Activated T-cell treated with anti-CD3 and anti-CD28 coated beads, Interleukin-2, amount 50 U/mL, for 24 hours (primary cell): Measurements from ENCODE around the gene KDM4D.
A peak's percentile ranks its signal among the peaks of the same experiment; 100 is the strongest.

Experiments used
- DNase-seq: peaks from one replicate; pipeline ENCODE4 v3.0.0-alpha.2; 2020
- H3K27ac Mint-ChIP-seq: 2 replicates; pipeline ENCODE4 v1.8.0; 2020; ENCODE audit warnings: mild to moderate bottlenecking, mixed read lengths
- H3K27me3 Mint-ChIP-seq: 2 replicates; pipeline ENCODE4 v1.8.0; 2020; ENCODE audit warnings: mixed read lengths
- H3K36me3 Mint-ChIP-seq: 2 replicates; pipeline ENCODE4 v1.8.0; 2020; ENCODE audit warnings: low read depth, mixed read lengths
- H3K4me1 Mint-ChIP-seq: 2 replicates; pipeline ENCODE4 v1.8.0; 2020; ENCODE audit warnings: low read depth, mixed read lengths
- H3K4me3 Mint-ChIP-seq: 2 replicates; pipeline ENCODE4 v1.8.0; 2020; ENCODE audit warnings: mild to moderate bottlenecking, moderate library complexity, mixed read lengths
- H3K9me3 Mint-ChIP-seq: 2 replicates; pipeline ENCODE4 v1.8.0; 2020; ENCODE audit warnings: mixed read lengths

The KDM4D gene

GRCh38 chr11:94938095-94939055 lies 35.1 kb upstream of the KDM4D start:
- Mint-ChIP-seq H3K9me3 (no peaks in the 10 kb centered on the region), H3K4me3 (no peak overlapping the region), H3K4me1 (peaks cover 24% of the 10 kb centered on the region), H3K27ac (no peak overlapping the region), H3K36me3 (no peaks in the 10 kb centered on the region), H3K27me3 (no peaks in the 10 kb centered on the region)
- no peak for DNase-seq

GRCh38 chr11:94939346-94939745 lies 34.2 kb upstream of the KDM4D start:
- Mint-ChIP-seq H3K27ac (no peak overlapping the region), H3K9me3 (no peaks in the 10 kb centered on the region), H3K4me1 (peaks cover 15% of the 10 kb centered on the region), H3K4me3 (no peak overlapping the region), H3K36me3 (no peaks in the 10 kb centered on the region), H3K27me3 (no peaks in the 10 kb centered on the region)
- no peak for DNase-seq

GRCh38 chr11:94941131-94941530 lies 32.4 kb upstream of the KDM4D start:
- no peak for DNase-seq
- Mint-ChIP-seq H3K27me3 (no peaks in the 10 kb centered on the region), H3K9me3 (no peaks in the 10 kb centered on the region), H3K4me1 (no peaks in the 10 kb centered on the region), H3K27ac (no peak overlapping the region), H3K36me3 (no peaks in the 10 kb centered on the region), H3K4me3 (no peak overlapping the region)

- H3K27ac Mint-ChIP-seq = no peak overlapping the region
These were observed 26.7 kb upstream of the KDM4D start for GRCh38 chr11:94946812-94947211.

GRCh38 chr11:94948070-94948617 lies 25.4 kb upstream of the KDM4D start:
- Mint-ChIP-seq H3K36me3 (no peaks in the 10 kb centered on the region), H3K9me3 (no peaks in the 10 kb centered on the region), H3K4me3 (no peak overlapping the region), H3K27ac (no peak overlapping the region), H3K27me3 (peaks cover 6% of the 10 kb centered on the region), H3K4me1 (no peaks in the 10 kb centered on the region)
- DNase-seq = no peak

More at GRCh38 chr11:94946812-94947211, 26.7 kb upstream of the KDM4D start:
- no peaks in the 10 kb centered on the region for H3K4me1 Mint-ChIP-seq
- no peaks in the 10 kb centered on the region for H3K9me3 Mint-ChIP-seq
- H3K27me3 Mint-ChIP-seq = peaks cover 6% of the 10 kb centered on the region
- H3K36me3 Mint-ChIP-seq = no peaks in the 10 kb centered on the region
- DNase-seq = no peak
- no peak overlapping the region for H3K4me3 Mint-ChIP-seq

GRCh38 chr11:94954753-94955152 lies 18.8 kb upstream of the KDM4D start:
- Mint-ChIP-seq H3K27me3 (peaks cover 4% of the 10 kb centered on the region), H3K36me3 (peaks cover 16% of the 10 kb centered on the region), H3K27ac (no peak overlapping the region), H3K9me3 (no peaks in the 10 kb centered on the region), H3K4me3 (no peak overlapping the region), H3K4me1 (peaks cover 4% of the 10 kb centered on the region)
- DNase-seq = no peak

- H3K27ac Mint-ChIP-seq = no peak overlapping the region
- H3K4me1 Mint-ChIP-seq = peaks cover 4% of the 10 kb centered on the region
- DNase-seq = no peak
- H3K4me3 Mint-ChIP-seq = no peak overlapping the region
- H3K9me3 Mint-ChIP-seq = no peaks in the 10 kb centered on the region
- no peaks in the 10 kb centered on the region for H3K27me3 Mint-ChIP-seq
- H3K36me3 Mint-ChIP-seq = peaks cover 33% of the 10 kb centered on the region
These were observed 16.5 kb upstream of the KDM4D start for GRCh38 chr11:94956963-94957362.

GRCh38 chr11:94958121-94958696 lies 15.3 kb upstream of the KDM4D start:
- Mint-ChIP-seq H3K27ac (no peak overlapping the region), H3K27me3 (no peaks in the 10 kb centered on the region), H3K4me3 (no peak overlapping the region), H3K9me3 (no peaks in the 10 kb centered on the region), H3K4me1 (peaks cover 4% of the 10 kb centered on the region), H3K36me3 (peaks cover 43% of the 10 kb centered on the region)
- no peak for DNase-seq

- Mint-ChIP-seq H3K27me3 (no peaks in the 10 kb centered on the region), H3K4me3 (no peak overlapping the region), H3K9me3 (no peaks in the 10 kb centered on the region), H3K4me1 (peaks cover 4% of the 10 kb centered on the region), H3K27ac (no peak overlapping the region), H3K36me3 (peaks cover 52% of the 10 kb centered on the region)
- DNase-seq = no peak
These were observed 14.3 kb upstream of the KDM4D start for GRCh38 chr11:94959179-94959578.

GRCh38 chr11:94960488-94960887 lies 13.0 kb upstream of the KDM4D start:
- Mint-ChIP-seq H3K4me3 (no peak overlapping the region), H3K36me3 (peaks cover 65% of the 10 kb centered on the region), H3K27me3 (no peaks in the 10 kb centered on the region), H3K27ac (no peak overlapping the region), H3K4me1 (no peaks in the 10 kb centered on the region), H3K9me3 (no peaks in the 10 kb centered on the region)
- no peak for DNase-seq

GRCh38 chr11:94961255-94961654 lies 12.3 kb upstream of the KDM4D start:
- Mint-ChIP-seq H3K27me3 (no peaks in the 10 kb centered on the region), H3K4me3 (no peak overlapping the region), H3K27ac (no peak overlapping the region), H3K36me3 (peaks cover 73% of the 10 kb centered on the region), H3K4me1 (no peaks in the 10 kb centered on the region), H3K9me3 (no peaks in the 10 kb centered on the region)
- no peak for DNase-seq

GRCh38 chr11:94964934-94965333 lies 8.6 kb upstream of the KDM4D start:
- Mint-ChIP-seq H3K4me3 (no peak overlapping the region), H3K36me3 (peaks cover 89% of the 10 kb centered on the region), H3K4me1 (peaks cover 9% of the 10 kb centered on the region), H3K27ac (peak overlapping the region; percentile 13), H3K27me3 (no peaks in the 10 kb centered on the region), H3K9me3 (no peaks in the 10 kb centered on the region)
- DNase-seq = no peak

GRCh38 chr11:94968334-94968958 lies 5.1 kb upstream of the KDM4D start:
- H3K36me3 Mint-ChIP-seq = peaks cover 93% of the 10 kb centered on the region
- H3K27me3 Mint-ChIP-seq = no peaks in the 10 kb centered on the region
- DNase-seq = no peak
- H3K4me1 Mint-ChIP-seq = peaks cover 26% of the 10 kb centered on the region
- H3K9me3 Mint-ChIP-seq = no peaks in the 10 kb centered on the region
- no peak overlapping the region for H3K4me3 Mint-ChIP-seq
- peak overlapping the region; percentile 62 for H3K27ac Mint-ChIP-seq

GRCh38 chr11:94972700-94973098 lies 810 bp upstream of the KDM4D start:
- H3K4me1 Mint-ChIP-seq = peaks cover 37% of the 10 kb centered on the region
- H3K9me3 Mint-ChIP-seq = no peaks in the 10 kb centered on the region
- H3K4me3 Mint-ChIP-seq = peak overlapping the region; percentile 92
- no peak for DNase-seq
- H3K27me3 Mint-ChIP-seq = no peaks in the 10 kb centered on the region
- H3K27ac Mint-ChIP-seq = peak overlapping the region; percentile 94
- peaks cover 61% of the 10 kb centered on the region for H3K36me3 Mint-ChIP-seq
